Inflammatory macrophage treated with lipopolysaccharide for 1 hour (primary cell): Measurements from ENCODE around the gene LRG1.

Source experiments
- DNase-seq, 2 donors: peaks; one replicate each; pipeline ENCODE4 v3.0.0-alpha.2; 2020 to 2022

LRG1 gene

GRCh38 chr19:4575267-4576015, 35.6 kb upstream of the LRG1 start:
- DNase-seq = no peak

GRCh38 chr19:4573682-4574081, 33.8 kb upstream of the LRG1 start:
- DNase-seq = no peak

GRCh38 chr19:4571305-4571917, 31.6 kb upstream of the LRG1 start:
- DNase-seq = no peak

GRCh38 chr19:4570916-4571304, 31.1 kb upstream of the LRG1 start:
- no peak for DNase-seq

GRCh38 chr19:4570402-4570801, 30.6 kb upstream of the LRG1 start:
- DNase-seq = no peak

- DNase-seq = peak; percentile 45 to 62
Measured at GRCh38 chr19:4568886-4569285, 29.1 kb upstream of the LRG1 start.

GRCh38 chr19:4567584-4568071, 27.8 kb upstream of the LRG1 start:
- peak; percentile 73 to 94 for DNase-seq

GRCh38 chr19:4566402-4567051, 26.7 kb upstream of the LRG1 start:
- no peak for DNase-seq

- peak; percentile 49 to 81 for DNase-seq
Measured at GRCh38 chr19:4563562-4563961, 23.7 kb upstream of the LRG1 start.

GRCh38 chr19:4562085-4562484, 22.2 kb upstream of the LRG1 start:
- DNase-seq = peak; percentile 52 to 86

GRCh38 chr19:4559569-4559968, 19.7 kb upstream of the LRG1 start, which contains the start of gene SEMA6B:
Gene SEMA6B (minus strand): TSS chr19:4559684. CDS start chr19:4558457, 1,227 bp downstream.
- peak; percentile 76 to 82 for DNase-seq

GRCh38 chr19:4557971-4558941, 18.4 kb upstream of the LRG1 start:
- DNase-seq = peak in 1 of 2 donors; percentile 45

GRCh38 chr19:4557144-4557970, 17.5 kb upstream of the LRG1 start:
- no peak for DNase-seq

- DNase-seq = peak in 1 of 2 donors; percentile 69
Measured at GRCh38 chr19:4556597-4557127, 16.8 kb upstream of the LRG1 start.

- DNase-seq = no peak
Measured at GRCh38 chr19:4555657-4556561, 16.1 kb upstream of the LRG1 start.

GRCh38 chr19:4554717-4555116, 14.9 kb upstream of the LRG1 start:
- no peak for DNase-seq

GRCh38 chr19:4553775-4554174, 13.9 kb upstream of the LRG1 start:
- no peak for DNase-seq

- no peak for DNase-seq
Measured at GRCh38 chr19:4553092-4553695, 13.4 kb upstream of the LRG1 start.

- no peak for DNase-seq
Measured at GRCh38 chr19:4552525-4552819, 12.6 kb upstream of the LRG1 start.

GRCh38 chr19:4550479-4551050, 10.7 kb upstream of the LRG1 start:
- DNase-seq = no peak
